Umbilical cord (tissue), 2 donors: ENCODE results near the gene SH3PXD2A. TPM values are rescaled to one million over a fixed set of nuclear protein-coding genes. Genes with fewer than 3 reads are reported as not detected.
A peak's percentile ranks its signal among the peaks of the same experiment; 100 is the strongest.

Experiments
- DNase-seq: peaks from one replicate; pipeline ENCODE4 v3.0.0-alpha.2; 2015; ENCODE audit warnings: low spot score
- total RNA-seq: library from RNA; depleted of rRNA; stranded (reverse); fragments of >200 nt; gene quantifications from one replicate; pipeline ENCODE4 v1.2.3, GENCODE V29; 2014; ENCODE audit warnings: low replicate concordance; ENCODE audit not compliant: insufficient read depth

Gene SH3PXD2A
- total RNA-seq, 1 donor from 2014 or later = 38.3 TPM

DNA sequence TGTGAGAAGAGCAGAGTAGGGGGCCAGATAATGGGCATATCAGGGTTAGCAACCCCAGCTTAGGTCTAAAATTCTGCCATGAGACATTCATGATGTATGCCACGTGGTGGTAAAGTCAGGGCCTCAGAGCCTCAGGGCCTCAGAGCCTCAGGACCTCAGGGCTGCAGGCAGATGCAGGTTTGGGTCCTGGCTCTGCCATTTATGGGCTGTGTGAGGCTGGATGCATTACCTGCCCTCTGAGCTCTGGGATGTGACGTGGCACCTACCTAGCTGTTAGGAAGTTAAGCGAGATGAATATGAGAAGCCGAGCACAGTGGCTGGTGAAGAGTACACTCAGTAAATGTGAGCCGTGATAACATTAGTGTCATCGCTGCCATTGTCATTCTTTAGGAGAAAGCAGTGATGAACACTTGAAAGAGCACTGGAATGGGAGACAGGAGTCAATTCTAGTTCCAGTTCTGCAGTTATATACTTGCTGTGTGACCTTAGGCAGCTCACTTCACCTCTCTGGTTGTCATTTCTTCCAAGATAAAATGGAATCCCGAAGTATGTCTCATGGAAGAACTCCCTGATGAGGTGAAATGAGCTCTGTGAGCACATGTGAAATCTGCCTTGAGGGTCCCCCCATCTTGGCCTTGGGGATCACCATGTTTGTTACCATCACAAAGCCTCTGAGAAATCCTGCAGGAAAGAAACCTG is 127.2 kb downstream of the SH3PXD2A start:
- no peak for DNase-seq

- DNase-seq = peak; percentile 76
These were observed 127.8 kb downstream of the SH3PXD2A start for GRCh38 chr10:103727546-103727963.

GRCh38 chr10:103726637-103727036 is 128.7 kb downstream of the SH3PXD2A start:
- DNase-seq = no peak

- DNase-seq = no peak
These were observed 130.1 kb downstream of the SH3PXD2A start for GRCh38 chr10:103725242-103725641.

DNA sequence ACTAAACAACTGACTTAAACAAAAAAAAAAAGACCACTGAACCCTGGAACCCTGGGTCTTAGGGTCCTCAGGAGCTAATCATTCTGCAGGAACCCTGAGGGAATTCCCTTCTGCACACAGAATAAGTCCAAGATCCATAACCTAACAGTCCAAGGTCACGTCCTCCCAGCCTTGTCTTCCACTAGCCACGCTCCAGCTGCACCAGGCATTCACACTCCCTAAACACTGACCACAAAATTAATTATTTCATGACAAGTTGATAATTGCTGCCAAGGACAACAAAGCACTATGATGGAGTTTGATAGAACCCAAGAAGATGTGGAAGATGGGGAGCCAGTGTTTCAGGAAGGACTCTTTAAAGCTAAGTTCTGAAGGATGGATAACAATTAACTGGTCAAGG is 130.6 kb downstream of the SH3PXD2A start:
- no peak for DNase-seq

- DNase-seq = no peak
These were observed 131.3 kb downstream of the SH3PXD2A start for GRCh38 chr10:103724074-103724473.

- no peak for DNase-seq
These were observed 131.8 kb downstream of the SH3PXD2A start for GRCh38 chr10:103723557-103723956.

- no peak for DNase-seq
These were observed 132.7 kb downstream of the SH3PXD2A start for GRCh38 chr10:103722632-103723031.

DNA sequence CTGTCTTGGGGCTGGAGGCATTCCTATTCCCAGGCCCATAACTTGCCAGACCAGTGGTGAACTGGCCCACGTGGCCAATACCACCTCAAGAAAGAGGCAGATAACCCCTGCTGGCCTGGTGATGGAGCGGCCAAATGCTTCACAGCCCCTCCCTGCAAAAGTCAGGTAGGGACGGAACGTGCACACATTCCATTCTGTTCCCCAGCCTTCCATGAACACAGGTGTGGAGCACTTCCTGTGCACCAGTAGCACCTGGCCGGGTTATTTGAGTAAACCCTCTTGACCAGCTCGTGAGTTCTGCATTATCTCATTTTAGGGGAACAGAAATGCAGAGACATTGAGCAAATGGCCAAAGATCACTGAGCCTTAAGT is 134.4 kb downstream of the SH3PXD2A start:
- no peak for DNase-seq

- DNase-seq = peak; percentile 82
These were observed 134.9 kb downstream of the SH3PXD2A start for GRCh38 chr10:103720328-103720963.

DNA sequence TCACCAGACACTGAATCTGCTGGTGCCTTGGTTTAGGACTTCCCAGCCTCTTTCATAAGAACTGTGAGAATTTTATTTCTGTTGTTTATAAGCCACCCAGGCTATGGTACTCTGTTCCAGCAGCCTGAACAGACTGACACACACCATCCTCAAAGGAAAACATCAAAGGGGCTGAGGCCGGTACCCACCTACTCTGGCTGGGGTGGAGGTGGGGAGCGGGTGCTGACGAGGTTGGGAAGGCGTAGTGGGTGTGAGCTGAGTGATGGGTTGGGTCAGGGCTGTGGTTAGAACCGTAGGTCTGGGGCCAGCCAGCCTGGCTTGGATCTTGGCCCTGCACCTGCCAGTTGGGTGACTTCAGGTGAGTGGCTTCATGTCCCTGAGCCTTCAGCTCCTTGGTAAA is 136.3 kb downstream of the SH3PXD2A start:
- DNase-seq = no peak

- no peak for DNase-seq
These were observed 137.1 kb downstream of the SH3PXD2A start for GRCh38 chr10:103718247-103718620.

- DNase-seq = no peak
These were observed 137.8 kb downstream of the SH3PXD2A start for GRCh38 chr10:103717341-103718246.

DNA sequence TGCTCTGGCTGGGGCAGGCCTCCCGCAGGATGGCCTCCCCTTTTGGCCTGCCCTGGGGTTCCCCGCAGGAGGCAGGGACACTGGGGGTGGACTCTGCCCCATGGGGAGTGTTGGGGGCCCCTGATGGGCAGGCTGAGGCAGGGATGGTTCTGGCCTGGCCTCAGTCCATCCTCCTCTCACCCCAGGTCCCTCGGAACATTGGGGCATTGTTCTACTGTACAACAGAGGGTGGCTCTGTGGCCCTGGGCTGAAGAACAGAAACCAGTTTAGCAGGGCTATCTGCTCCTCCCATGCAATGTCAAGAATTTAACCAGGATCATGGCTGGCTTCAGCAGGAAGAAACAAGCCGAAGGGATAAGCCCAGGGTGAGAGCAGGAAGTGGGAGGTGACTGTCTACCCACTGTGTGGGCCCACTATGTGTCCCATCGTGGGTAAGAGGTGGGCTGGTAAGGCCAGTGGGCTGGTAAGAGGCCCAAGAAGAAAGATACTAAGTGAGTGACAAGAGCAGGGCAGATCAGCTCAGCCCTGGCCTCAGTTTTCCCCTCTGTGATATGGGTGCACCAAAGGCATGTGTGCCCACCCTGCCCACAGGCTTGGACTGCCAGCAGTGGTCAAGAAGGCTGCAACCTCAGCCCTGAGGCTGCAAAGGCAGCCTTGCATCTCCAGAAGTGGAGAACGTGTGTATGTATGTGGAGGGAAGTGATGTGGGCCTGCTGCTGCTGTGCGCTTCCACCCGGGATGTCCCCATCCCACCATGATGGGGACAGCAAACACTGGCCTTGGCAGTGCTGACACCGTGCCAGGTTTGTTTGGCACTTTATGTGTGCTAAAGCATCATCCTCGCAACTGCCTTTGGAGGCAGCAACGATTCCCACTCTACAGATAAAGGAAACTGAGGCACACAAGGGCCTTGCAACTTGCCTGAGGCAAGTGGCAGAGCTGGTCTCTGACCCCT is 138.9 kb downstream of the SH3PXD2A start:
- DNase-seq = peak; percentile 57

DNA sequence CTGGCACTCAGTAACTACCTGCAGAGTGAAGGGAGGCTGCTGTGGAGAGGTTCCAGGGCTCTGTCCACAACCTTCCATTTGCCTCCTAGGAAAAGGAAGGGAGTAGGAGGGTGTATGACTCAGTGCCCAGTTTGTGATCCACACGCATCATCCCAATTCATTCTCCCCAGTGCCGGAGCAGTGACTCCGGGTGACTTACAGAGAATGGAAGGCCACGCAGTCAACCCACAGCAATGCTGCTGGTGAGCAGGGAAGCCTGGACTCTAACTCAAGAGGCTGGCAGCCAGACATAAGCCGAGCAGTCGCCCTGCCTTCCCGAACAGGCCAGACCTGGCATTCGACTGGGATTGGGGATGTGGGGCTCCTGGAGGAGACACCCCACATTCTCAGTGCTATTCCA is 139.9 kb downstream of the SH3PXD2A start:
- DNase-seq = peak; percentile 31

GRCh38 chr10:103714232-103714891 is 141.0 kb downstream of the SH3PXD2A start:
- no peak for DNase-seq

- DNase-seq = no peak
These were observed 141.7 kb downstream of the SH3PXD2A start for GRCh38 chr10:103713676-103714075.

GRCh38 chr10:103712898-103713498 is 142.4 kb downstream of the SH3PXD2A start:
- DNase-seq = peak; percentile 84

GRCh38 chr10:103712146-103712545 is 143.2 kb downstream of the SH3PXD2A start:
- DNase-seq = no peak

- DNase-seq = no peak
These were observed 143.9 kb downstream of the SH3PXD2A start for GRCh38 chr10:103711351-103711994.
